GM18502 (cell line): Measurements from ENCODE around the gene OR52E1.
"Not testable (repeated sequence)": the region's sequence is repeated elsewhere in the genome, so short reads cannot be mapped to it uniquely, and the experiment has no call there.

ENCODE experiments used
- ATAC-seq: cut with Tn5 transposase; IDR thresholded peaks from one replicate; pipeline ENCODE4 v1.9.1; 2021; ENCODE audit warnings: mild to moderate bottlenecking; ENCODE audit not compliant: unreplicated experiment, poor library complexity

OR52E1 gene

DNA sequence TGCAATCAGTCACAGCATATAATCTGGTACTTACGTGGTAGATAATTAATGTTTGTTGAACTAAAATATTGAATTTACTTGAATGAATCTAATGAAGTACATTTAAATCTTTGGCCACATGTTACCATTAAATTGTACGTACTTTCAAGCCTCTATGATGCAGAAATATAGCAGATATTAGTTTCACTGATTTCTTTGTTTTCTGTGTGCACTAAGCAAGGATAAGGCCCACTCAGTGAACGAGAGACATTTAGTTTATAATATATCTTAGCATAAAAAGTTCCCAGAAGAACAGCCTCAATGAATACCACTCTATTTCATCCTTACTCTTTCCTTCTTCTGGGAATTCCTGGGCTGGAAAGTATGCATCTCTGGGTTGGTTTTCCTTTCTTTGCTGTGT is at the start of gene OR52E1:
Gene OR52E1 (plus strand): TSS at position 301 of the 400 bp plus-strand sequence.
- no peak for ATAC-seq

DNA sequence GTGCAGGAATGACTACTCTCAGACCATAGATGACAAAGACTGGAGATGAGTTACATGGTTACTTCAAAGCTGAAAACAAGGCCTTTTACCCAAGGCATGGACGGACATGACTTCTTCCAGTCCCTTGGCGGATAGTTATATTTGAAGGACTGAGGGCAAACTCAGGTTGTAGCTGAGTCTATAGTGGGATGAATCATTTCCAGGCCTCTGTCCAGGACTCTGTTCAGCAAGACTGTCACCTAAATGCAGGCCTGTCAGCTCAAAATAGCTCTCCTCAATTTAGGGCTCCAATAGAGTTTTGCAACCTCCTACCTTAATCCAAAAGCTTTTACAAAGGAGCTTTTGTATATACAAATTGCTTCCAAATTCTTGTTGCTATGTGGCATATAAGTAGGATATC is 47.4 kb upstream of the OR52E1 start:
- no peak for ATAC-seq

DNA sequence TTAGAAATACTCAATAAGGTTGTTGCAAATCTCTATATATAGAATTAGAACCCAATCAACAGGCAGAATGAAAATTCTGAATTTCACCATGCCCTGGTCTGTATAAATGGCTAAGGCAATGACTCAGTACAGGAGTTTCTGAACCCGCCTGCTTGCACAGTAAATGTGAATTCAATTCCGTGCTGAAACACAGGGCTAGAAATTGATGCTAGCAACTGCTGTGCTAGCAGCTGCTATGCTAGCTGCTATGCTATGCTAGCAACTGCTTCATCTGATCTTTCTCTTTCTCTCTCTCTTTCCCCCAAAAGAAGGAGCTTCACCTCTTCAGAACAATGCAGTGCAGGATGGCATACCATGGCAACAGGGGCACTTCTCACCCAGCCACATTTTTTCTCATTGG is 32.7 kb upstream of the OR52E1 start:
- no peak for ATAC-seq

DNA sequence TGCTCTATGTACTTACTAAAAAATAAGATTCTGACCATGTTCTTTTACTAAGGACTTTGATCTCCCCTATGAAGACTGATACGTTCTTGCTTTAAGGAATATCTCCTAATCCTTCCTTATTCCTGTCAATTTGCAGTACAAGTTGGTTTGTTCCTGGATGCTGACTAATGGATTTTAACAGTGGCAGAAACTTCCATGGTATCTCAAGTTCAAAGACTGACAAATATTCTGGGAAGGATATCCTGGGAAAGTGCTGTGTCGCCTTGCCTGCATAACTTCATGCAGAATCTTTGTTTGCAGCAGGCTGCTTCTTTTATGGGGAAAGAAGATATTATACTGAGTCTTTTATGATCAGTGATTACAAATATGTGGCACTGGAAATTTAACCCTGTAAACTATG is 31.4 kb upstream of the OR52E1 start:
- ATAC-seq, result no peak

DNA sequence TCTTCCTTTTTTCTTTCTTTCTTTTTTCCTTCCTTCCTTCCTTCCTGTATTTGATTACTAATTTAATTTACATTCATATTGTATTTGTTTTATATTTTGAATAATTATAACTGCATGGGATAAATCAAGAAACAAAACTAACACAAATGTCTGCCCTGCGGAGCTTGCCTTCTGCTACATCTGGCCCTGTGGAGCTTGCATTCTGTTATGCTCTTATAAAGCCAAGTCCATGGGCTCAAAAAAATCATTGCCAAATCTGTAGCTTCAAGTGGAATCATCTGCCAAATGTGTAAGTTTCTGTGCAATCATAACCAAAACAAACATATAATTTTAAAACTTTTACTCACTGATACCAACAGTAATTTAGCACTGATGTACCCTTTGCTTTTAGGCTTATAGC is 31.0 kb upstream of the OR52E1 start:
- no peak for ATAC-seq

DNA sequence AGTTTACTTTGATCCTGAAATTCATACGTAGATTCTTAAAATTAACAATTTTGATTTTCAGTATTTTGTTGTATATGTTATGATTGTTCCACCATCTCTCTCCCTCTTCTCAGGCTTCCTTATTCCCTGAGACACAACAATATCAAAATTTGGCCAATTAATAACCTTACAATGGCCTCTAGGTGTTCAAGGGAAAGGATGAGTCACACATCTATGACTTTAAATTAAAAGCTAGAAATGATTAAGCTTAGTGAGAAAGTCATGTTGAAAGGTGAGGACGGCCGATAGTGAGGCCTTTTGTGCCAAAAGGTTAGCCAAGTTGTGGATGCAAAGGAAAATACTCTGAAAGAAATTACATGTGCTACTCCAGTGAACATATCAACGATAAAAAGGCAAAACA is 28.5 kb upstream of the OR52E1 start:
- no peak for ATAC-seq

DNA sequence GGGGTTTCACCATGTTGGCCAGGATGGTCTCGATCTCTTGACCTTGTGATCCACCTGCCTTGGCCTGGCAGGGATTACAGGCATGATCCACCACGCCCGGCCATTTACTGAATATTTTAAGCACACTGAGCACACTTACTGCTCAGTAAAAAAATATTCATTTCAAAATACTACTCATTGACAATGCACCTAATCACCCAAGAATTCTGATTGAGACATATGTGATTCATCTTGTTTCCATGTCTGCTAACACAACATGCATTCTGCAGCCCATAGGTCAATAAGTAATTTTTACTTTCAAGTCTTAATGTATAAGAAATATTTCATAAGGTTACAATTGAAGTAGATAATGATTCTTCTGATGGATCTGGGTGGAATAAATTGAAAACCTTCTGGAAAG is 27.3 kb upstream of the OR52E1 start:
- ATAC-seq, result no peak

DNA sequence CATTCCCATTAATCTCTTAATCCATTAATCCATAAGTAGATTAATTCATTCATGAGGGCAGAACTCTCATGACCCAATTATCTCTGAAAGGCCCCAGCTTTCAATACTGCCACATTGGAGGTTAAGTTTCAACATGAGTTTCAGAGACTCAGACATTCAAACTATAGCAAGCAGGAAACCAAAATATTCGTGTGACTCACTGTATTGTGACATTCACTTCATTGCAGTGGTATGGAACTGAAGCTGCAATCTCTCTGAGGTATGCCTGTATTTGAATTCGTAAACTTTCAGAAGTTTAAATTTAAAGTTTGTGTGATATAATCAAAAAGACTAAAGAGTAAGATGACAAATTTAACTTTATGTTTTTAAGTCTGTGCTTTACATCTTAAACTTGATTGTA is 26.0 kb upstream of the OR52E1 start:
- no peak for ATAC-seq

DNA sequence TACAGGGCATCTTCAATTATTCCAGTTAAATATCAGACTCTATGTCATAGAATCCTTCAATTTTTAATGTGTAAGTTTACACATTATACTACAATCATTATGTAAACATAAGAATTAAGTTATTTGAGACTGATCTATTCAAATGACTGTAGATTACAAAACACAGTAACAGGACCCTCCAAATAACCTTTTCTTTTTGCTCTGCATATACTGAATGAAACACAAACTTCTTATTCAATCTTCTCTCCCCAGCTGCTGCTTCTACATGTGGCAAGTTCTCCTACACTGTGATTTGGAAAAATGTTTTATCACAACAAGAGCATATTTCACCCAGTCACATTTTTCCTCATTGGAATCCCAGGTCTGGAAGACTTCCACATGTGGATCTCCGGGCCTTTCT is 23.1 kb upstream of the OR52E1 start, which contains the start of gene OR52J3:
Gene OR52J3 (plus strand): TSS at position 301 of the 400 bp plus-strand sequence. CDS start 0 bp downstream, at position 301.
- no peak for ATAC-seq

DNA sequence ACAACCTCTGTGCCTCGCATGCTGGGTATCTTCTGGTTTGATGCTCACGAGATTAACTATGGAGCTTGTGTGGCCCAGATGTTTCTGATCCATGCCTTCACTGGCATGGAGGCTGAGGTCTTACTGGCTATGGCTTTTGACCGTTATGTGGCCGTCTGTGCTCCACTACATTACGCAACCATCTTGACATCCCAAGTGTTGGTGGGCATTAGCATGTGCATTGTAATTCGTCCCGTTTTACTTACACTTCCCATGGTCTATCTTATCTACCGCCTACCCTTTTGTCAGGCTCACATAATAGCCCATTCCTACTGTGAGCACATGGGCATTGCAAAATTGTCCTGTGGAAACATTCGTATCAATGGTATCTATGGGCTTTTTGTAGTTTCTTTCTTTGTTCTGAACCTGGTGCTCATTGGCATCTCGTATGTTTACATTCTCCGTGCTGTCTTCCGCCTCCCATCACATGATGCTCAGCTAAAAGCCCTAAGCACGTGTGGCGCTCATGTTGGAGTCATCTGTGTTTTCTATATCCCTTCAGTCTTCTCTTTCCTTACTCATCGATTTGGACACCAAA is 22.5 kb upstream of the OR52E1 start:
- no peak for ATAC-seq

DNA sequence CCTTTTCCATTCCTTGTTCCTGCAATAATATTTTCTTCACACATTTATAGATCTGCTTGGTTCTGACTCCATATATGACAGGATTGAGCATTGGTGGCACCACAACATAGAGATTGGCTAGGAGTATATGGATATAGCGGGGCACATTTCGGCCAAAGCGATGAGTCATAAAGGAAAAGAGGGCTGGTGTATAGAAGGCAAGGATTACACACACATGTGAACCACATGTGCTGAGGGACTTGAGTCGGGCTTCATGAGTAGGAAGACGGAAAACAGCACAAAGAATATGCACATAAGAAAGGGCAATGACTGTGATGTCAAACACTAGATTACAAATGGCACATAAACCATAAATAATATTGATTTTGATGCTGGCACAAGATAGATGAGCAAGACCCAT is 10.7 kb upstream of the OR52E1 start:
- not testable (repeated sequence) for ATAC-seq

DNA sequence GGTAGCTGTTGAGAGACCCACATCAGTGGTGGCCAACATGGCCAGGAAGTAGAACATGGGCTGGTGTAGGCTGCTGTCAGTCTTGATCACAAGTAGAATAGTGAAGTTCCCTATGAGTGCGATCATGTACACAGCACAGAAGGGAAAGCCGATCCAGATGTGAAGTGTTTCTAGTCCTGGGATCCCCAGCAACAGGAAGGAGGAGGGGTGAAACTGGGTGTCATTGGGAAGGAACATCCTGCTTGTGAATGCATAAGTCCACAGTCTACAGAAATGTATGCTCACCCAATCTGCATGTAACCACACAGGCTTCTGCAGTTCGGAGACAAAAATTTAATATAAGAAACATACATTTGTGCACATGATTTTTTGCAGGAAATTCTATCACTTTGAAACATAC is 10.0 kb upstream of the OR52E1 start, which contains the start of gene OR52E2:
Gene OR52E2 (minus strand): TSS at position 237 of the 400 bp plus-strand sequence. CDS start 0 bp downstream, at position 237.
- ATAC-seq, result no peak

DNA sequence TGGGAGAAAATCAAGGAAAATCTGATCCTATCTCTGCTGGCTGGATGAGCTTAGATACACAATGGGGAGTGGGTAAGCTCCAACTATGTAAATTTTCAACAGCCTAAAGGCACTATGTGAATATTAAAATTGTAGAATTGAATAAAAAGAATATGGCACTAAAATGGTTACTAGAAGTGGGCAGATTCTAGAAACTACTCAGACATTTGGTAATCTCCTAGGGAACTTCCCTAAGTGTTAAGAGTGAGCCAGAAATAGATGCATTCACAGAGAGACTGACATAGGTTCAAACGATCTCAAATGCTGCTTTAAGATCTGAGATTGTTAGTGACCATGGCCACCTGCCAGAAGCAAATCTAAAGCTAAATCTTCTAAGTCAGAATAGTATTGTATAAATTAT is 4.3 kb upstream of the OR52E1 start:
- no peak for ATAC-seq

DNA sequence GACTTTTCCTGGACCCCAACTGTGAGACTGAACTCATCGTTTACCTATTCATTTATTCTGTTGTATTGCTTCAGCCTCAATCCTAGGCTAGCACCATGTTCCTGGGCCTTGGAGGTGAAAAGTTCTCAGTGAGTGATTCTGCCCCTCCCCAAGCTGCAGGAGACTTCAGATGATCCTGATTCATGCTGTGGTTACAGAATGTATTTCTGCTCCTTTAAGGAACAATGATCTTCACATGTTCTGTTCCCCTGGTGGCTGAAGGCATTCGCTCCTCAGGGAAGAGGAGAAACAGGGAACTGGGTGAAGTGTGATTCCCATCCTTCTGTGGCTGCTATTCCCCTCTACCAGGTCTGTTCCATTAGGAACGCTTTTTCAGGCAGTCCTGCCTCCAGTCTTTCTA is 2.4 kb downstream of the OR52E1 start:
- no peak for ATAC-seq

DNA sequence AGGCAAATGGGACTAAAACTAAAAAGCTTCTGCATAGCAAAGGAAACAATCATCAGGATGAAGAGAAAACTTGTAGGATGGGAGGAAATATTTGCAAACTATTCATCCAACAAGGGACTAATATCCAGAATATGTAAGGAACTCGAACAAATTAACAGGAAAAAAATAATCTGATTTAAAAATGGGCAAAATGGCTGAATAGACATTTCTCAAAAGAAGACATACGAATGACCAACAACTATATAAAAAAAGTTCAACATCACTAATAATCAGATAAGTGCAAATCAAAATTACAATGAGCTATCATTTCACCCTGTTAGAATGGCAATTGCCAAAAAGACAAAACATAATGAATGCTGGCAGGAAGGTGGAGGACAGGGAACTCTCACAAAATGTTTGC is 12.0 kb downstream of the OR52E1 start:
- ATAC-seq, result no peak

DNA sequence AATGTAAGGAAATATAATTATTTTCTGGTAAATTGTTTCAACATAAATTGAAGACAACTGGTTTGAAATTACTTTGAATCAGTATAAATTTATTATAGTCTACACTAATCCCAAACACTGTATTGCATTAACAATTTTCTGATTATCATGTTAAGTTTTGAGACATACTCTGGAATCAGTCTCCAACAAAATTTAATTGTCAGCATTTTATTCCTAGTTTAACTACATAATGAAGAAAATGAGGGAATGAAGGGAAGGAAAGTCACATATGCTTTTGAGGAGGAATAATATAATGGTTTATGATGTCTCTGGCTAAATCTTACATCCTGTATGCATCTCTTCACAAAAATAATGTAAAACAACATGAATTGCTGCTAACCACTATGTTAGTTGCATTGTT is 14.2 kb downstream of the OR52E1 start:
- no peak for ATAC-seq

DNA sequence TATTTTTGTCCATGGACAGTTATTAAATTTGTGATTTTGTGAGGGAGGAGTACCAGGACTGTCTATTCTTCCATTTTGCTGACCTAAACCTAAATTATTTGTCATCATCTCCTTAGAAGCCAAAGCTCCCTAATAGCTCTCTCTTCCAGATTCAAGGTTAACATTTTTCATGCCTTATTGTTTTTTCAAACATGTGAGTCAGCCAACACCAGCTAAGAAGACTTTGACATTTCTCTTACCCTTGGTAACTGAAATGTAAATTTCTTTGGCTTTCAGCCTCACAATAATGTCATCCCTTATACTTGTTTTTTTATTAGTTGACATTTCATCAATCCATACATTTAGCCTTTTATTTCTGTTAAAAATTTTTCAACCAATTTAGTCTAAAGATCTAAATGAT is 19.2 kb downstream of the OR52E1 start:
- no peak for ATAC-seq

DNA sequence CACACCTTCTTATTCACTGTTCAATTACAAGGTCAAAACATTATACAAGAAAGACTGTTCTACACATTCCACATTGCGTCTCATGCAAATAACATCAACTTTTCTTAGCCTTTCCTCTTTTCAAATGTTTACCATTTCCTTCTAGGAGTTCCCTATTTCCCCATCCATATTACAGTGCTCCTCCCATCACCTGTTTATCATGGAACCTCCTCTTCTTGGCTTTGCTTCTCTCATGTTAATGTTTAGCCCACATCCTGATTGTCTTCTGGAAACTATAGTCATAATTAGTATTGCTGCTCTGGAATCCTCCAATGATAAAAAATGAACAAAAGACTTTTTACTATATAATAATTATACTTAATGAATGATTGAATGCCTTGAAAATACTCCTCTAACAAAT is 21.3 kb downstream of the OR52E1 start:
- ATAC-seq, result no peak

DNA sequence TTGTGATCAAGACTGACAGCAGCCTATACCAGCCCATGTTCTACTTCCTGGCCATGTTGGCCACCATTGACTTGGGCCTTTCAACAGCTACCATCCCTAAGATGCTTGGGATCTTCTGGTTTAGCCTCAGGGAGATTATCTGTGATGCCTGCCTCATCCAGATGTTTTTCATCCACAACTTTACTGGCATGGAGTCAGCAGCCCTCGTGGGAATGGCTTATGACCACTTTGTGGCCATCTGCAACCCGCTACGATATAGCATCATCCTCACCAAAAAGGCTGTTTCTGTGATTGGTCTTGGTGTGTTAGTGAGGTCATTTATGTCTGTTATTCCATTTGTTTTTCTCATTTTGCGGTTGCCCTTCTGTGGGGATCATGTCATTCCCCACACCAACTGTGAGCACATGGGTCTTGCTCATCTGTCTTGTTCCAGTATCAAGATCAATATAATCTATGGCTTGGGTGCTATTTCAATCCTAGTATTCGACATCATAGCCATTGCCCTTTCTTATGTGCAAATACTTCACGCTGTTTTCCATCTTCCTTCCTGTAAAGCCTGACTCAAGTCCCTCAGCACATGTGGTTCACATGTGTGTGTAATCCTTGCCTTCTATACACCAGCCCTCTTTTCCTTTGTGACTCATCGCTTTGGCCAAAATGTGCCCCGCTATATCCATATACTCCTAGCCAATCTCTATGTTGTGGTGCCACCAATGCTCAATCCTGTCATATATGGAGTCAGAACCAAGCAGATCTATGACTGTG is 23.6 kb downstream of the OR52E1 start:
- no peak for ATAC-seq

DNA sequence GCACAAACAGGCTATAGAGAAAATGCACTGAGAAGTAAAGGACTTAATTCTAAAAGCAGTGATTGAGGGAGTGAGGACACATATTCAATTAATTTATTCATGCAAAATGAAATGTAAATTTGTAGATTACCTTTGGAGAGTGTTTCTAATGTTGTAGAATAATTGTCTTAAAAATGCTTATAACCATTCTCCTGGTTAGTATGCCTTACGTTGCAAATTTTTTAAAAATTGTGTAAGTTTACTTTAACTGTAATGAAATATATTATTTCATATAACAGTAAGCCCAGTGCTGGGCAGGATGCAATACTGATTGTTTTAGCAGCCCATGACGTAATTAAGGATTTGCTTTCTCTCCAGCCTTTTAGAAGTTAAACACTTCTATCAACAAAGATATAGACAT is 26.6 kb downstream of the OR52E1 start:
- no peak for ATAC-seq

DNA sequence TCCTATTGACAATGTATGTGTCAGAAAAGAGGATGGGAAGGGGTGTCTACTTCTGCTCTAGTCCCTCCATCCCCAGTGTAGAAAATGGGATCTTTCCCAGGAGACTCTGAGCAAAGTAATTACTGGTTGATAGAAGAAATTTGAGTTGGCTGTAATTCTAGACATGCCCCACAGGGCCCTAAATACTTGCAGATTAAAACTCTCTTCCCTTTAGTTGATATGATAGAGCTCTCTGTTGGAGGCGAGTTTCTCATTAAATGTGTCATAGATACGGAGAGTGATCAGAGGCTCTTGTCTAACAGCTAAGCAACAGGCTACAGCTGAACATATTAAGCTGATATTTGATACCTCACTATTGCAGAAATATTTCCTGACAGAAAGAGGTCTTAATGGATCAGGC is 32.9 kb downstream of the OR52E1 start:
- no peak for ATAC-seq

DNA sequence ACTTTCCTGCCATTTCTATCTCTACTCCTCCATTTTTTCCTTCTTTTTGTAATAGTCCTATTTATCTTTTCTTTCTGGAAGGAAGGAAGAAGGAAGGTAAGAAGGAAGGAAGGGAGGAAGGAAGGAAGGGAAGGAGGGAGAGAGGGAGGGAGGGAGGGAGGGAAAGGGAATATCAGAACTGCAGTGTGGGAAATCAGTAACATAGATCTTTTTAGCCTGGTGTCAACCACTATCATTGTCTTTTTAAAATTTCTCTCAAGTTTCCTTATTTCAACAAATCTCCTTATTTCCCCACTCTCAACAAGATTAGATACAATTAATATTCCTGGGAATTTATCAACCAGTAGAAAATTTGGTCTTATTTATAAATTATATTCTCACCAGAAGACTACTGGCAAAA is 33.7 kb downstream of the OR52E1 start:
- ATAC-seq, result no peak
